HEK293 (cell line): ENCODE data around the gene SRRD.

ENCODE experiments used
- CTCF ChIA-PET: fragments of 350-600 bp; formaldehyde crosslinking; extraction: SDS; loops from one replicate; lab custom pipeline; 2021; ENCODE audit warnings: antibody characterized with exemption; lab: Yijun Ruan, JAX
- POLR2A ChIA-PET: fragments of 300-600 bp; formaldehyde crosslinking; extraction: SDS; loops from one replicate; lab custom pipeline; 2020; ENCODE audit warnings: antibody characterized with exemption, inconsistent platforms; lab: Yijun Ruan, JAX
- H3K27ac ChIP-seq: fragments of 200-500 bp; sonication (Bioruptor generic); 2 replicates; pipeline ENCODE4 v1.5.1; 2014; ENCODE audit warnings: low read depth, low read length, control low read depth, inconsistent platforms; ENCODE audit errors: extremely low read depth
- H3K36me3 ChIP-seq, 2 experiments: fragments of 200-500 bp in 1 of 2; sonication (Bioruptor generic) in 1 of 2; 1 replicate in 1 of 2; 2 replicates in 1 of 2; pipeline ENCODE4 v1.5.1; 2014 to 2017; ENCODE audit warnings: inconsistent platforms in 2 of 2, low read length in 2 of 2; ENCODE audit not compliant: control insufficient read depth in 2 of 2, insufficient read depth in 1 of 2
- H3K4me1 ChIP-seq: fragments of 200-500 bp; sonication (Bioruptor generic); 2 replicates; pipeline ENCODE4 v1.5.1; 2014; ENCODE audit warnings: mild to moderate bottlenecking, low read length, inconsistent platforms; ENCODE audit not compliant: control insufficient read depth, insufficient read depth
- H3K4me3 ChIP-seq: 2 replicates; pipeline ENCODE4 v1.5.1; 2011; ENCODE audit warnings: low read depth, mild to moderate bottlenecking, control low read depth, low read length, moderate library complexity
- H3K9me3 ChIP-seq: fragments of 200-500 bp; sonication (Bioruptor generic); 2 replicates; pipeline ENCODE4 v1.5.1; 2014; ENCODE audit warnings: low read depth, low read length, inconsistent platforms; ENCODE audit not compliant: control insufficient read depth, insufficient read depth
- GLI4 ChIP-seq: fragments of 450-650 bp; formaldehyde crosslinking; IDR thresholded peaks from 2 replicates; pipeline ENCODE4 v1.5.1; 2016; ENCODE audit warnings: missing biosample characterization, missing genetic modification characterization
- KLF17 ChIP-seq: fragments of 450-650 bp; formaldehyde crosslinking; IDR thresholded peaks from 2 replicates; pipeline ENCODE4 v1.5.1; 2016; ENCODE audit warnings: missing biosample characterization, missing genetic modification characterization
- KLF7 ChIP-seq: fragments of 450-650 bp; formaldehyde crosslinking; IDR thresholded peaks from 2 replicates; pipeline ENCODE4 v1.5.1; 2016; ENCODE audit warnings: missing biosample characterization, missing genetic modification characterization, borderline replicate concordance
- KLF8 ChIP-seq: fragments of 450-650 bp; formaldehyde crosslinking; IDR thresholded peaks from 2 replicates; pipeline ENCODE4 v1.5.1; 2016; ENCODE audit warnings: missing biosample characterization, missing genetic modification characterization
- SALL2 ChIP-seq: fragments of 450-650 bp; formaldehyde crosslinking; IDR thresholded peaks from 2 replicates; pipeline ENCODE4 v1.5.0; 2017; ENCODE audit warnings: missing biosample characterization, mild to moderate bottlenecking, missing genetic modification characterization, borderline replicate concordance
- SP3 ChIP-seq: fragments of 450-650 bp; formaldehyde crosslinking; IDR thresholded peaks from 2 replicates; pipeline ENCODE4 v1.5.1; 2016; ENCODE audit warnings: missing biosample characterization, missing genetic modification characterization
- ZFP3 ChIP-seq: fragments of 450-650 bp; formaldehyde crosslinking; IDR thresholded peaks from 2 replicates; pipeline ENCODE4 v1.5.1; 2016; ENCODE audit warnings: low read depth, missing biosample characterization, missing genetic modification characterization
- ZNF169 ChIP-seq: fragments of 450-650 bp; formaldehyde crosslinking; IDR thresholded peaks from 2 replicates; pipeline ENCODE4 v1.5.1; 2016; ENCODE audit warnings: missing biosample characterization, missing genetic modification characterization
- ZNF23 ChIP-seq: fragments of 450-650 bp; formaldehyde crosslinking; IDR thresholded peaks from 2 replicates; pipeline ENCODE4 v1.5.1; 2016; ENCODE audit warnings: missing biosample characterization, missing genetic modification characterization, borderline replicate concordance
- ZNF239 ChIP-seq: fragments of 450-650 bp; formaldehyde crosslinking; IDR thresholded peaks from 2 replicates; pipeline ENCODE4 v1.5.1; 2016; ENCODE audit warnings: missing biosample characterization, missing genetic modification characterization
- ZNF513 ChIP-seq: fragments of 450-650 bp; IDR thresholded peaks from 2 replicates; pipeline ENCODE4 v1.5.1; 2018; ENCODE audit warnings: missing biosample characterization, missing genetic modification characterization
- ZNF530 ChIP-seq: fragments of 450-650 bp; formaldehyde crosslinking; IDR thresholded peaks from 2 replicates; pipeline ENCODE4 v1.5.1; 2016; ENCODE audit warnings: low read depth, missing biosample characterization, missing genetic modification characterization
- ZNF629 ChIP-seq: fragments of 450-650 bp; formaldehyde crosslinking; IDR thresholded peaks from 2 replicates; pipeline ENCODE4 v1.5.1; 2017; ENCODE audit warnings: missing biosample characterization, missing genetic modification characterization
- ZNF670 ChIP-seq: fragments of 450-650 bp; formaldehyde crosslinking; IDR thresholded peaks from 2 replicates; pipeline ENCODE4 v1.5.1; 2016; ENCODE audit warnings: missing biosample characterization, missing genetic modification characterization, low read depth
- ZSCAN23 ChIP-seq: fragments of 450-650 bp; formaldehyde crosslinking; IDR thresholded peaks from 2 replicates; pipeline ENCODE4 v1.5.1; 2016; ENCODE audit warnings: missing biosample characterization, missing genetic modification characterization
- ZSCAN30 ChIP-seq: fragments of 450-650 bp; IDR thresholded peaks from 2 replicates; pipeline ENCODE4 v1.5.1; 2018; ENCODE audit warnings: missing biosample characterization, mild to moderate bottlenecking, missing genetic modification characterization, moderate library complexity
- TF ChIP-seq, protein P1 (sequence below): fragments of 450-650 bp; formaldehyde crosslinking; IDR thresholded peaks from 2 replicates; pipeline ENCODE4 v1.5.1; 2016; ENCODE audit warnings: missing biosample characterization, missing genetic modification characterization, borderline replicate concordance
- TF ChIP-seq, protein P2 (sequence below): IDR thresholded peaks from 2 replicates; pipeline ENCODE4 v1.6.1; 2011; ENCODE audit warnings: mild to moderate bottlenecking, low read depth, low read length, borderline replicate concordance

The SRRD gene

DNA sequence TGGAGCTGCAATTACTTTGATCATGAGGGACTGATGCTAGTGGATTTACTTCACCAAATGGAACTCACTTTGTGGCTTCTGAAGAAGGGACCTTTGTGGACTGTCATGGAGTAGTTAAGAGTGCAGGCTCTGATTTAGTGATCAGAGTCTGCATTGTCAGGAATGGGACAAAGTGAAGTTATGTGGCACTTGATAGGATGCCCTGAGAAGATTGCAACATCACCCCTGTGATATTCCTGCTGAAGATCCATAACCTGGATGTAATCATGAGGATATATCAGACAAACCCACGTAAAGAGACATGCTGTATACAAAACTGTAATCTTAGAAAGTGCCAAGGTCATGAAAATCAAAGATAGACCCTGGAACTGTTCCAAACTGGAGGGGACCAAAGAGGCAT lies 30.2 kb downstream of the SRRD start:
- Histone ChIP-seq H3K9me3 (no peaks in the 10 kb centered on the region), H3K4me1 (no peaks in the 10 kb centered on the region), H3K36me3 (peaks cover 20 to 24% of the 10 kb centered on the region in 2 experiments), H3K4me3 (no peak overlapping the region), H3K27ac (no peak overlapping the region)
- ChIA-PET CTCF (no interaction called here), POLR2A (no interaction called here)
- no peak for TF ChIP-seq ZNF513 (tag by site-specific recombination)
- no peak for TF ChIP-seq GLI4 (tag by site-specific recombination)

GRCh38 chr22:26514419-26515161 lies 30.9 kb downstream of the SRRD start:
- CTCF ChIA-PET: interaction anchor here (0.6 kb wide), 3 partner anchors 69 to 917 kb away, joined by 3 read pairs; no protein-coding TSS in a partner anchor
- TF ChIP-seq, protein P1, sequence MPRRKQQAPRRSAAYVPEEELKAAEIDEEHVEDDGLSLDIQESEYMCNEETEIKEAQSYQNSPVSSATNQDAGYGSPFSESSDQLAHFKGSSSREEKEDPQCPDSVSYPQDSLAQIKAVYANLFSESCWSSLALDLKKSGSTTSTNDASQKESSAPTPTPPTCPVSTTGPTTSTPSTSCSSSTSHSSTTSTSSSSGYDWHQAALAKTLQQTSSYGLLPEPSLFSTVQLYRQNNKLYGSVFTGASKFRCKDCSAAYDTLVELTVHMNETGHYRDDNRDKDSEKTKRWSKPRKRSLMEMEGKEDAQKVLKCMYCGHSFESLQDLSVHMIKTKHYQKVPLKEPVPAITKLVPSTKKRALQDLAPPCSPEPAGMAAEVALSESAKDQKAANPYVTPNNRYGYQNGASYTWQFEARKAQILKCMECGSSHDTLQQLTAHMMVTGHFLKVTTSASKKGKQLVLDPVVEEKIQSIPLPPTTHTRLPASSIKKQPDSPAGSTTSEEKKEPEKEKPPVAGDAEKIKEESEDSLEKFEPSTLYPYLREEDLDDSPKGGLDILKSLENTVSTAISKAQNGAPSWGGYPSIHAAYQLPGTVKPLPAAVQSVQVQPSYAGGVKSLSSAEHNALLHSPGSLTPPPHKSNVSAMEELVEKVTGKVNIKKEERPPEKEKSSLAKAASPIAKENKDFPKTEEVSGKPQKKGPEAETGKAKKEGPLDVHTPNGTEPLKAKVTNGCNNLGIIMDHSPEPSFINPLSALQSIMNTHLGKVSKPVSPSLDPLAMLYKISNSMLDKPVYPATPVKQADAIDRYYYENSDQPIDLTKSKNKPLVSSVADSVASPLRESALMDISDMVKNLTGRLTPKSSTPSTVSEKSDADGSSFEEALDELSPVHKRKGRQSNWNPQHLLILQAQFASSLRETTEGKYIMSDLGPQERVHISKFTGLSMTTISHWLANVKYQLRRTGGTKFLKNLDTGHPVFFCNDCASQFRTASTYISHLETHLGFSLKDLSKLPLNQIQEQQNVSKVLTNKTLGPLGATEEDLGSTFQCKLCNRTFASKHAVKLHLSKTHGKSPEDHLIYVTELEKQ: no peak
- TF ChIP-seq ZFP3 (tag by site-specific recombination): no peak
- no peak for TF ChIP-seq SP3 (tag by site-specific recombination)
- TF ChIP-seq SALL2: no peak
- TF ChIP-seq ZNF670 (tag by site-specific recombination): no peak
- no peak for TF ChIP-seq ZNF530 (tag by site-specific recombination)
- no peak for TF ChIP-seq ZNF629
- TF ChIP-seq KLF7 (tag by site-specific recombination): no peak
- TF ChIP-seq ZNF23 (tag by site-specific recombination): no peak
- TF ChIP-seq ZNF169: no peak
- TF ChIP-seq, all 188 proteins: peak for 0
- H3K4me3 ChIP-seq: no peak overlapping the region
- H3K9me3 ChIP-seq: no peaks in the 10 kb centered on the region
- no peaks in the 10 kb centered on the region for H3K4me1 ChIP-seq
- peaks cover 13 to 16% of the 10 kb centered on the region in 2 experiments for H3K36me3 ChIP-seq
- POLR2A ChIA-PET: no interaction called here
- no peak overlapping the region for H3K27ac ChIP-seq

DNA sequence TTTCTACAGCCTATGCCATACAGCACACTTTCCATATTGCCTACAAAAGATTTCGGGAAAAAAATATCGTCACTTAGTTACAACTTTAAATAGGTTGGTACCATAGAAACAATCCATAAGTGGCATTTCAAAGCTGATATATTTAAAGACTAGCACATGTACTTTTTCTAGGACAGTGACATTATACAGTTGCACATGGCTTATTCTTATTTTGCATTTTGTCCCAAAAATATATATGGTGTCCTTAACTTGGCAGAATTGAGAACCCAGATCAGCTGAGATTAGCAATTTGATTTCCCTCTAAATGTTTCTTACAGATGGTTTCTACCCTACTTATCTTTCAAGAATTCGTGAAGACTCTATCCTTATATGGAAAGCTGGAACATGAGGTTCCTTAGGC lies 32.3 kb downstream of the SRRD start:
- Histone ChIP-seq H3K4me1 (no peaks in the 10 kb centered on the region), H3K36me3 (peaks cover 0 to 6% of the 10 kb centered on the region in 2 experiments; a peak in 1 of 3 replicates), H3K9me3 (no peaks in the 10 kb centered on the region), H3K27ac (no peak overlapping the region), H3K4me3 (no peak overlapping the region)
- TF ChIP-seq ZNF239 (tag by site-specific recombination) (no peak), ZSCAN30 (tag by site-specific recombination) (no peak), KLF17 (tag by site-specific recombination) (no peak), ZNF530 (tag by site-specific recombination) (no peak), ZSCAN23 (tag by site-specific recombination) (no peak), KLF8 (tag by site-specific recombination) (no peak)
- TF ChIP-seq, protein P2, sequence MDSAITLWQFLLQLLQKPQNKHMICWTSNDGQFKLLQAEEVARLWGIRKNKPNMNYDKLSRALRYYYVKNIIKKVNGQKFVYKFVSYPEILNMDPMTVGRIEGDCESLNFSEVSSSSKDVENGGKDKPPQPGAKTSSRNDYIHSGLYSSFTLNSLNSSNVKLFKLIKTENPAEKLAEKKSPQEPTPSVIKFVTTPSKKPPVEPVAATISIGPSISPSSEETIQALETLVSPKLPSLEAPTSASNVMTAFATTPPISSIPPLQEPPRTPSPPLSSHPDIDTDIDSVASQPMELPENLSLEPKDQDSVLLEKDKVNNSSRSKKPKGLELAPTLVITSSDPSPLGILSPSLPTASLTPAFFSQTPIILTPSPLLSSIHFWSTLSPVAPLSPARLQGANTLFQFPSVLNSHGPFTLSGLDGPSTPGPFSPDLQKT: no peak
- ChIA-PET POLR2A (interaction anchor here (0.7 kb wide), 1 partner anchor 856 kb away, joined by 7 read pairs; no protein-coding TSS in a partner anchor), CTCF (interaction anchor here (0.6 to 0.9 kb wide), 3 partner anchors 13 to 159 kb away, joined by 3 to 6 read pairs (median 5); partner anchors contain the start of gene TPST2)
